ENCODE measurements around the gene ITPKB. TPM values are rescaled to one million over a fixed set of nuclear protein-coding genes. Genes with fewer than 3 reads are reported as not detected.

The ITPKB gene
- total RNA-seq, 2 donors from 2014 or later = 22.4 to 28.3 TPM

GRCh38 chr1:226687426-226687825, 51.7 kb downstream of the ITPKB start:
- Histone ChIP-seq H3K9ac (ENCODE audit: extremely low read depth, low read length, poor library complexity, severe bottlenecking) (no peak overlapping the region), H3K27ac (ENCODE audit: low read depth, low read length) (no peak overlapping the region), H3K36me3 (ENCODE audit: control insufficient read depth, insufficient read depth, low read length) (peaks cover 15% of the 10 kb centered on the region), H3K9me3 (ENCODE audit: control insufficient read depth, low read length) (no peaks in the 10 kb centered on the region), H3K4me1 (ENCODE audit: control insufficient read depth, insufficient read depth, low read length) (peaks cover 15% of the 10 kb centered on the region), H3K27me3 (ENCODE audit: control insufficient read depth, insufficient read depth, low read length, poor library complexity, severe bottlenecking) (no peaks in the 10 kb centered on the region), H3K4me3 (ENCODE audit: low read length) (no peak overlapping the region)
- peaks cover 17% of the 10 kb centered on the region for H3K27me3 Mint-ChIP-seq (ENCODE audit: insufficient read depth)
- H3K36me3 Mint-ChIP-seq (ENCODE audit: low read depth) = peaks cover 22% of the 10 kb centered on the region
- no peak overlapping the region for H3K4me3 Mint-ChIP-seq
- DNase-seq = no peak
- peak overlapping the region; percentile 28 for H3K27ac Mint-ChIP-seq
- no peaks in the 10 kb centered on the region for H3K9me3 Mint-ChIP-seq
- 95 to 100% methylated on average over 2 of the region's 2 CpGs for WGBS, 2 experiments (ENCODE audit: insufficient coverage in 1 of 2, insufficient read length in 1 of 2)
- H3K4me1 Mint-ChIP-seq = peaks cover 37% of the 10 kb centered on the region
- no peak for TF ChIP-seq CTCF (conservative IDR thresholded peaks at IDR 0.05)

- Mint-ChIP-seq H3K4me1 (peaks cover 42% of the 10 kb centered on the region), H3K27ac (no peak overlapping the region), H3K4me3 (no peak overlapping the region), H3K9me3 (no peaks in the 10 kb centered on the region), H3K27me3 (ENCODE audit: insufficient read depth) (peaks cover 24% of the 10 kb centered on the region), H3K36me3 (ENCODE audit: low read depth) (peaks cover 22% of the 10 kb centered on the region)
- Histone ChIP-seq H3K4me1 (ENCODE audit: control insufficient read depth, insufficient read depth, low read length) (peaks cover 15% of the 10 kb centered on the region), H3K4me3 (ENCODE audit: low read length) (no peak overlapping the region), H3K27ac (ENCODE audit: low read depth, low read length) (no peak overlapping the region), H3K36me3 (ENCODE audit: control insufficient read depth, insufficient read depth, low read length) (peaks cover 13% of the 10 kb centered on the region), H3K9ac (ENCODE audit: extremely low read depth, low read length, poor library complexity, severe bottlenecking) (no peak overlapping the region), H3K9me3 (ENCODE audit: control insufficient read depth, low read length) (no peaks in the 10 kb centered on the region), H3K27me3 (ENCODE audit: control insufficient read depth, insufficient read depth, low read length, poor library complexity, severe bottlenecking) (no peaks in the 10 kb centered on the region)
- no peak for TF ChIP-seq CTCF (conservative IDR thresholded peaks at IDR 0.05)
- no peak for DNase-seq
- whole genome bisulfite sequencing, 2 experiments (ENCODE audit: insufficient coverage in 1 of 2, insufficient read length in 1 of 2) = 93 to 96% methylated on average over 11 to 12 of the region's 12 CpGs
These were observed 52.3 kb downstream of the ITPKB start for GRCh38 chr1:226686440-226687425.

- no peaks in the 10 kb centered on the region for H3K9me3 Mint-ChIP-seq
- peaks cover 26% of the 10 kb centered on the region for H3K27me3 Mint-ChIP-seq (ENCODE audit: insufficient read depth)
- Histone ChIP-seq H3K36me3 (ENCODE audit: control insufficient read depth, insufficient read depth, low read length) (peaks cover 7% of the 10 kb centered on the region), H3K27me3 (ENCODE audit: control insufficient read depth, insufficient read depth, low read length, poor library complexity, severe bottlenecking) (no peaks in the 10 kb centered on the region), H3K9me3 (ENCODE audit: control insufficient read depth, low read length) (no peaks in the 10 kb centered on the region), H3K9ac (ENCODE audit: extremely low read depth, low read length, poor library complexity, severe bottlenecking) (no peak overlapping the region), H3K27ac (ENCODE audit: low read depth, low read length) (no peak overlapping the region), H3K4me3 (ENCODE audit: low read length) (no peak overlapping the region), H3K4me1 (ENCODE audit: control insufficient read depth, insufficient read depth, low read length) (peaks cover 24% of the 10 kb centered on the region)
- H3K27ac Mint-ChIP-seq = no peak overlapping the region
- WGBS, 2 experiments (ENCODE audit: insufficient coverage in 1 of 2, insufficient read length in 1 of 2) = 92 to 93% methylated on average over 10 to 11 of the region's 11 CpGs
- peaks cover 44% of the 10 kb centered on the region for H3K4me1 Mint-ChIP-seq
- TF ChIP-seq CTCF (conservative IDR thresholded peaks at IDR 0.05) = no peak
- DNase-seq = no peak
- H3K36me3 Mint-ChIP-seq (ENCODE audit: low read depth) = peaks cover 22% of the 10 kb centered on the region
- H3K4me3 Mint-ChIP-seq = no peak overlapping the region
These were observed 53.8 kb downstream of the ITPKB start for GRCh38 chr1:226685196-226685820.
